Vagina (tissue), 2 donors: Measurements from ENCODE around the gene DDX46.

ENCODE experiments used
- POLR2A ChIP-seq, 2 donors: fragments of 450-650 bp; IDR thresholded peaks; one replicate each; pipeline ENCODE4 v1.6.1; 2017; ENCODE audit warnings: antibody characterized with exemption in 2 of 2, mild to moderate bottlenecking in 2 of 2, moderate library complexity in 2 of 2
- POLR2AphosphoS5 ChIP-seq, 2 donors: sonication (generic); formaldehyde crosslinking; IDR thresholded peaks; one replicate each; pipeline ENCODE4 v1.9.0; 2017; ENCODE audit warnings: antibody characterized with exemption in 2 of 2, mild to moderate bottlenecking in 2 of 2, low read depth in 1 of 2; ENCODE audit not compliant: insufficient read depth in 1 of 2
- TF ChIP-seq, protein P1 (sequence below), 3 experiments: fragments of 450-650 bp in 2 of 3; fragments of 200-600 bp in 1 of 3; sonication (generic) in 1 of 3; IDR thresholded peaks; one replicate each; pipeline ENCODE4 v1.5.1; 2017 to 2019; ENCODE audit warnings: antibody characterized with exemption in 3 of 3, mild to moderate bottlenecking in 2 of 3, moderate library complexity in 2 of 3

DNA sequence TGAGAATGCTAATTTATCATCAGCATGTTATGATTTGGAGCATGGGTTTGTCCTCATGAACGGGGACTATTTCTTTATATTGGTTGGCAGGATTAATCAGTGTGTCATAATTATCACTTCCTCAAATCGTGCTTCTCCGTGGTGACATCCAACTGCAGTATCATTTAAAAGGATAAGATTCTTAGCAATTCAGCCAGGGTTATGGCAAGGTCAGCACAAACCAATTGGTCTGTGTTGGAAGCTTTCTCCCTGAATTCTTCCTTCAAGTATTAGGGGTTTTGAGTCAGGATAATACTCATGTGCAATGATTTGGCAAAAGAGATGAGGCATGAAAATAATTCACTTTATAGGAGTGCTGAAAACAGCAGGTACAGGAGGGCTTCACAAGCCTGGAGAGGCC, 25.8 kb upstream of the DDX46 start:
- TF ChIP-seq, protein P1, sequence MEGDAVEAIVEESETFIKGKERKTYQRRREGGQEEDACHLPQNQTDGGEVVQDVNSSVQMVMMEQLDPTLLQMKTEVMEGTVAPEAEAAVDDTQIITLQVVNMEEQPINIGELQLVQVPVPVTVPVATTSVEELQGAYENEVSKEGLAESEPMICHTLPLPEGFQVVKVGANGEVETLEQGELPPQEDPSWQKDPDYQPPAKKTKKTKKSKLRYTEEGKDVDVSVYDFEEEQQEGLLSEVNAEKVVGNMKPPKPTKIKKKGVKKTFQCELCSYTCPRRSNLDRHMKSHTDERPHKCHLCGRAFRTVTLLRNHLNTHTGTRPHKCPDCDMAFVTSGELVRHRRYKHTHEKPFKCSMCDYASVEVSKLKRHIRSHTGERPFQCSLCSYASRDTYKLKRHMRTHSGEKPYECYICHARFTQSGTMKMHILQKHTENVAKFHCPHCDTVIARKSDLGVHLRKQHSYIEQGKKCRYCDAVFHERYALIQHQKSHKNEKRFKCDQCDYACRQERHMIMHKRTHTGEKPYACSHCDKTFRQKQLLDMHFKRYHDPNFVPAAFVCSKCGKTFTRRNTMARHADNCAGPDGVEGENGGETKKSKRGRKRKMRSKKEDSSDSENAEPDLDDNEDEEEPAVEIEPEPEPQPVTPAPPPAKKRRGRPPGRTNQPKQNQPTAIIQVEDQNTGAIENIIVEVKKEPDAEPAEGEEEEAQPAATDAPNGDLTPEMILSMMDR (IDR thresholded peaks at IDR 0.05) = no peak
- no peak for TF ChIP-seq POLR2A (IDR thresholded peaks at IDR 0.05)
- TF ChIP-seq POLR2AphosphoS5 (IDR thresholded peaks at IDR 0.05; ENCODE audit: insufficient read depth in 1 of 2, low read depth in 1 of 2) = no peak
